ENCODE data around the gene ALDH3B2. TPM values are rescaled to one million over a fixed set of nuclear protein-coding genes. Genes with fewer than 3 reads are reported as not detected.

ALDH3B2 gene
- total and polyA plus RNA-seq, 2 of the 8 experiments (the other 6 are each of a cell fraction or from before 2014, with no cell fraction given), result not detected

DNA sequence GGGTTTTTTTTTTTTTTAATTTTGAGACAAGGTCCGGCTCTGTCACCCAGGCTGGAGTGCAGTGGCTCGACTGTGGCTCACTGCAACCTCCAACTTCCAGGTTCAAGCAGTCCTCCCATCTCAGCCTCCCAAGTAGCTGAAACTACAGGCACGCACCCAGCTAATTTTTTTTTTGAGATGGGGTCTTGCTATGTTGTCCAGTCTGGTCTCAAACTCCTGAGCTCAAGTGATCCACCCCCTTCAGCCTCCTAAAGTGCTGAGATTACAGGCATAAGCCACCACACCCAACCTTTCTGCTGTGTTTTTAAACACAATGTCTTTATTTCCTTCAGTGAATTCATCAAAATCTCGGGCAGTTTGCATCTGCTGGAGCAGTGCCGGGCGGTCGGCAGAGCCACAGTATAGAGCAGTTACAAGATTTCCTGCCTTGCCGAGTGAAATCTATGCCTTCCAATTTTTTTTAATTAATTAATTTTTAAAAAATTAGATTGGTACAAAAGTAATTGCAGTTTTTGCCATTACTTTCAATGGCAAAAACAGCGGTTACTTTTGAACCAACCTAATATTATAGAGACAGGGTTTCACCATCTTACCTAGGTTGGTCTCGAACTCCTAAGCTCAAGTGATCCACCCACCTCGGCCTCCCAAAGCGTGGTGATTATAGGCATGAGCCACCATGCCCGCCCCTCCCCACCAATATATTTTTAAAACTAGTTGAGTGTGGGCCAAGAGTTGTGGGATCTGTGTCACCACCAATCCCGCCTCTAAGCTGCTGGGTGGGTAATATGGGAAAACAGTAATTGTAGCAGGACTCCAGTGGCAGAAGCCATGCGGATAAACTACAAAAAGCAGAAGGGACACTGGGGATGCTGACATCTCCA is 21.2 kb downstream of the ALDH3B2 start (continued):
- TF ChIP-seq KDM5A (IDR thresholded peaks at IDR 0.05; ENCODE audit: low read length), result no peak

All from H1 (cell line).